AG04450 (cell line): ENCODE data around the gene KIAA1328. TPM values are rescaled to one million over a fixed set of nuclear protein-coding genes. Genes with fewer than 3 reads are reported as not detected.

Experiments
- CTCF ChIA-PET: fragments of 300-600, 350-600 bp; formaldehyde crosslinking; extraction: SDS; loops from one replicate; lab custom pipeline; 2022; ENCODE audit warnings: antibody characterized with exemption, inconsistent platforms; lab: Charles Lee
- POLR2A ChIA-PET: fragments of 350-600 bp; formaldehyde crosslinking; extraction: SDS; loops from one replicate; lab custom pipeline; 2021; ENCODE audit warnings: antibody characterized with exemption, inconsistent platforms; lab: Yijun Ruan, JAX
- DNase-seq: peaks from one replicate; pipeline ENCODE4 v3.0.0-alpha.2; 2011; ENCODE audit warnings: low read depth, low spot score
- H3K27ac ChIP-seq: one replicate; pipeline ENCODE4 v1.5.1; 2012; ENCODE audit warnings: low read depth, low read length, control low read depth
- H3K27me3 ChIP-seq: one replicate; pipeline ENCODE4 v1.6.0; 2012; ENCODE audit warnings: low read length; ENCODE audit not compliant: control insufficient read depth, insufficient read depth
- H3K4me3 ChIP-seq: 2 replicates; pipeline ENCODE4 v1.5.1; 2011; ENCODE audit warnings: mild to moderate bottlenecking, low read depth, low read length, control low read depth
- H3K9me3 ChIP-seq: 2 replicates; pipeline ENCODE4 v1.5.1; 2012; ENCODE audit warnings: low read length; ENCODE audit not compliant: control insufficient read depth, insufficient read depth
- polyA plus RNA-seq: library from polyadenylated mRNA; depleted of rRNA; stranded (reverse); fragments of >200 nt; gene quantifications from 2 replicates; pipeline ENCODE4 v1.2.3, GENCODE V29; 2011
- TF ChIP-seq, protein P1 (sequence below): IDR thresholded peaks from 2 replicates; pipeline ENCODE4 v1.5.1; 2011; ENCODE audit warnings: low read depth, low read length, control low read depth, inconsistent platforms

KIAA1328 gene
- polyA plus RNA-seq, 1 experiment: 3.9 TPM

DNA sequence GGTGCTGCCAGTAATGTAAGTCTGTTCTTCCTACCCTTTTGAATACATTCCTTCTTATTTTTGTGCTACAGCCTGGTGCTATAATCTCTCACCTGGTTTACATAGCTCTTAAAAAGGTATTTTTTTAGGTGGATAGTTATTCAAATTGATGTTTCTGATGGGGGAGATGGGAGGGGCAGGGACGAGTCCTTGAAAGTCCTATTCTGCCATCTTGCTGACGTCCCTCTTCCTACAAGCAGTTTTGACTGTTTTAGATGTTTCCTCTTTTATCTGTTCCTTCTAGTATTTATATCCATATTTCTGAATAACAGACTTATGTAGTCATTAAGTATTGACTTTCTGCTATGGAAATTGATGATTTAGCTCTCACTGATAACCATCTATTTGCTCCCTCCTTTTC, 256.4 kb downstream of the KIAA1328 start:
- no peaks in the 10 kb centered on the region for H3K27me3 ChIP-seq
- H3K27ac ChIP-seq: no peak overlapping the region
- CTCF ChIA-PET: interaction anchor here (1.5 kb wide), 1 partner anchor 143 kb away, joined by 5 read pairs; no protein-coding TSS in a partner anchor
- H3K4me3 ChIP-seq: no peak overlapping the region
- TF ChIP-seq, protein P1, sequence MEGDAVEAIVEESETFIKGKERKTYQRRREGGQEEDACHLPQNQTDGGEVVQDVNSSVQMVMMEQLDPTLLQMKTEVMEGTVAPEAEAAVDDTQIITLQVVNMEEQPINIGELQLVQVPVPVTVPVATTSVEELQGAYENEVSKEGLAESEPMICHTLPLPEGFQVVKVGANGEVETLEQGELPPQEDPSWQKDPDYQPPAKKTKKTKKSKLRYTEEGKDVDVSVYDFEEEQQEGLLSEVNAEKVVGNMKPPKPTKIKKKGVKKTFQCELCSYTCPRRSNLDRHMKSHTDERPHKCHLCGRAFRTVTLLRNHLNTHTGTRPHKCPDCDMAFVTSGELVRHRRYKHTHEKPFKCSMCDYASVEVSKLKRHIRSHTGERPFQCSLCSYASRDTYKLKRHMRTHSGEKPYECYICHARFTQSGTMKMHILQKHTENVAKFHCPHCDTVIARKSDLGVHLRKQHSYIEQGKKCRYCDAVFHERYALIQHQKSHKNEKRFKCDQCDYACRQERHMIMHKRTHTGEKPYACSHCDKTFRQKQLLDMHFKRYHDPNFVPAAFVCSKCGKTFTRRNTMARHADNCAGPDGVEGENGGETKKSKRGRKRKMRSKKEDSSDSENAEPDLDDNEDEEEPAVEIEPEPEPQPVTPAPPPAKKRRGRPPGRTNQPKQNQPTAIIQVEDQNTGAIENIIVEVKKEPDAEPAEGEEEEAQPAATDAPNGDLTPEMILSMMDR: no peak
- H3K9me3 ChIP-seq: no peaks in the 10 kb centered on the region
- POLR2A ChIA-PET: no interaction called here
- no peak for DNase-seq

DNA sequence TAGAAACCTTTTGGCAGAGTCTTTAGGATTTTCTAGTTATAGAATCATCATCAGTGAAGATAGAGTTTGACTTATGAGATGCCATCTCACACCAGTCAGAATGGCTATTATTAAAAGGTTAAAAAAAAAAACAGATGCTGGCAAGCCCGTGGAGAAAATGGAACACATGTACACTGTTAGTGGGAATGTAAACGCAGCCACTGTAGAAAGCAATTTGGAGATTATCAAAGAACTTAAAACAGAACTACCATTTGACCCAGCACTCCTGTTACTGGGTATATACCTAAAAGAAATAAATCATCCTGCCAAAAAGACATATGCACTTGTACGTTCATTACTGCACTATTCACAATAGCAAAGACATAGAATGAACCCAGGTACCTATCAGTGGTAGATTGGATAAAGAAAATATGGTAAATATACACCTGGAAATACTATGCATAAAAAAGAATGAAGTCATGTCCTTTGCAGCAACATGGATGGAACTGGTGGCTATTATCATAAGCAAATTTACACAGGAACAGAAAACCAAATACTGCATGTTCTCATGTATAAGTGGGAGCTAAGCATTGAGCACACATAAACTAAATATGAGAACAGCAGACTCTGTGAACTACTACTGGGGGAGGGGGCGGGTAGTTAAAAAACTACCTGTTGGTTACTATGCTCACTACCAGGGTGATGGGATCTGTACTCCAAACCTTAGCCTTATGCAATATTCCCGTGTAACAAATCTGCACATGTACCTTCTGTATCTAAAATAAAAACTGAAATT, 279.0 kb downstream of the KIAA1328 start:
- no peaks in the 10 kb centered on the region for H3K27me3 ChIP-seq
- ChIA-PET POLR2A (no interaction called here), CTCF (no interaction called here)
- no peak for DNase-seq
- H3K4me3 ChIP-seq: no peak overlapping the region
- peaks cover 5% of the 10 kb centered on the region for H3K9me3 ChIP-seq
- TF ChIP-seq, protein P1: no peak
- no peak overlapping the region for H3K27ac ChIP-seq

- POLR2A ChIA-PET: no interaction called here
- no peak overlapping the region for H3K27ac ChIP-seq
- DNase-seq: no peak
- no peak overlapping the region for H3K4me3 ChIP-seq
- H3K27me3 ChIP-seq: no peaks in the 10 kb centered on the region
- CTCF ChIA-PET: no interaction called here
- TF ChIP-seq, protein P1: no peak
- no peaks in the 10 kb centered on the region for H3K9me3 ChIP-seq
Observed at GRCh38 chr18:37122877-37123276, 293.9 kb downstream of the KIAA1328 start.

DNA sequence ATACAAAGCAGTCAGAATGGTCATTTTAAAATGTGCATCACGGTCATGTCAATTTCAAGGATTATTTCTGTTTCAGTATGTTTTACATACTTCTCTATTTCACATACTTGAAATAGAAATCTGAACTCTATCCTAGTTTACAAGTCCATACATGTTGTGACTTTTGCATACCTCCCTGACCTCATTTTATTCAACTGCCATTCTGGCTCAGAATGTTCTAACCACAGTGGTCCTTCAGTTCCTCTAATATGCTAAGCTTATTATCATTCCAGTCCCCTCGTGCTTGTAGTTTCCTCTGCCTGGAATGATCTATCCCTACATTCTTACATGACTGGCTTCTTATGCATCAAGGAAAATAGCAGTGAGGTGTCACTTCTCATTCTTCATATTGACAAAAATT, 295.6 kb downstream of the KIAA1328 start:
- TF ChIP-seq, protein P1: no peak
- ChIA-PET POLR2A (no interaction called here), CTCF (no interaction called here)
- Histone ChIP-seq H3K4me3 (no peak overlapping the region), H3K27me3 (no peaks in the 10 kb centered on the region), H3K27ac (no peak overlapping the region), H3K9me3 (no peaks in the 10 kb centered on the region)
- DNase-seq: no peak

DNA sequence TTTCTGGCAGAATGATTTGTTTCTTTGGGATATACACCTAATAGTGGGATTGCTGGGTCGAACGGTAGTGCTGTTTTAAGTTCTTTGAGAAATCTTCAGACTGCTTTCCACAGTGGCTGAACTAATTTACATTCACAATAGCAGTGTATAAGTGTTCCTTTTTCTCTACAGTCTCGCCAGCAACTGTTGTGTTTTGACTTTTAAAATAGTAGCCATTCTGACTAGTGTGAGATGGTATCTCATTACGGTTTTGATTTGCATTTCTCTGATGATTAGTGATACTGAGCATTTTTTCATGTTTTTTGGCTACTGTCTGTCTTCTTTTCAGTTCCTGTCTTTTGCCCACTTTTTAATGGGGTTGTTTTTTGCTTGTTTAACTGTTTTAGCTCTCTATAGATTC, 306.2 kb downstream of the KIAA1328 start:
- H3K27ac ChIP-seq: no peak overlapping the region
- DNase-seq: no peak
- H3K27me3 ChIP-seq: no peaks in the 10 kb centered on the region
- TF ChIP-seq, protein P1: no peak
- POLR2A ChIA-PET: no interaction called here
- no peak overlapping the region for H3K4me3 ChIP-seq
- H3K9me3 ChIP-seq: no peaks in the 10 kb centered on the region; the same call in 1 of the 2 replicates
- CTCF ChIA-PET: no interaction called here
